Measurements from ENCODE around the gene CAVIN2.

Gene CAVIN2, protein sequence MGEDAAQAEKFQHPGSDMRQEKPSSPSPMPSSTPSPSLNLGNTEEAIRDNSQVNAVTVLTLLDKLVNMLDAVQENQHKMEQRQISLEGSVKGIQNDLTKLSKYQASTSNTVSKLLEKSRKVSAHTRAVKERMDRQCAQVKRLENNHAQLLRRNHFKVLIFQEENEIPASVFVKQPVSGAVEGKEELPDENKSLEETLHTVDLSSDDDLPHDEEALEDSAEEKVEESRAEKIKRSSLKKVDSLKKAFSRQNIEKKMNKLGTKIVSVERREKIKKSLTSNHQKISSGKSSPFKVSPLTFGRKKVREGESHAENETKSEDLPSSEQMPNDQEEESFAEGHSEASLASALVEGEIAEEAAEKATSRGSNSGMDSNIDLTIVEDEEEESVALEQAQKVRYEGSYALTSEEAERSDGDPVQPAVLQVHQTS

DNA sequence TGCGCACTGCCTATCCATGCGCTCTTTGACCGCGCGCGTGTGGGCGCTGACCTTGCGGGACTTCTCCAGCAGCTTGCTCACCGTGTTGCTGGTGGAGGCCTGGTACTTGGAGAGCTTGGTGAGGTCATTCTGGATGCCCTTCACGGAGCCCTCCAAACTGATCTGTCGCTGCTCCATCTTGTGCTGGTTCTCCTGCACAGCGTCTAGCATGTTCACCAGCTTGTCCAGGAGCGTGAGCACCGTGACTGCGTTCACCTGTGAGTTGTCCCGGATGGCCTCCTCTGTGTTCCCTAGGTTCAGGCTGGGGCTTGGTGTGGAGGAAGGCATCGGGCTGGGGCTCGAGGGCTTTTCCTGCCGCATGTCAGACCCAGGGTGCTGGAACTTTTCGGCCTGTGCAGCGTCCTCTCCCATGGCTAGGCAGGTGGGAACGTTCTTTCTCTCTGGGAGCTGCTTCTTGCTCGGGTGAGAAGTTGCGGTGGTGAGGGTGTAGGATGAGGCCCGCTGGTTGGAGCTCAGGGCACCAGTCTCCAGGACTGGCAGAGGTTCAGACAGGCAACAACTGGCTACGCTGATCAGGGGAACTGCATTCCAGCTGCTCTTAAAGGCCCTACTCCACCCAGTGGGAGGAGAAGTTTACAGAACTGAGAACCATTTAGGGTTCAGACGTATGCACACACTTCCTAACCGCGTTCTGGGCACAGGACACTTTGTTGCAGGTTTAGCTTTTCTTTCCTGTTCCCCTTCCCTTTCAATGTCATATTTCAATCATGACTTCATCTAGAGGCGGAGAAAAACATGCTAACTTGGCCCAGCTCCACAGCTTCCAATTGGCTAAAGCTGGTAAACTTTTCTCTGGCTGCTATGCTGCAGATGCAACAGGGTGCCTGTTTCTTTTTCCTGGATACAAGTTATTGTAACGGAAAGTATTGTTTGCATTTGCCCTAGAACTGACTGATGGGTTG is at the start of gene CAVIN2:
CAVIN2 (minus strand) TSS at position 574 of the 962 bp plus-strand sequence; CDS start at position 411, 163 bp downstream.
- DNase-seq (no peak), ATAC-seq (peak; percentile 27)
- peaks cover 33% of the 10 kb centered on the region for H3K27me3 Mint-ChIP-seq
- no peaks in the 10 kb centered on the region for H3K9me3 Mint-ChIP-seq
- peaks cover 2% of the 10 kb centered on the region for H3K4me1 Mint-ChIP-seq
- no peaks in the 10 kb centered on the region for H3K36me3 Mint-ChIP-seq (ENCODE audit: low read depth)
- H3K4me3 Mint-ChIP-seq = peak within 1 kb of the TSS; percentile 22
- H3K27ac Mint-ChIP-seq = no peak within 1 kb of the TSS

DNA sequence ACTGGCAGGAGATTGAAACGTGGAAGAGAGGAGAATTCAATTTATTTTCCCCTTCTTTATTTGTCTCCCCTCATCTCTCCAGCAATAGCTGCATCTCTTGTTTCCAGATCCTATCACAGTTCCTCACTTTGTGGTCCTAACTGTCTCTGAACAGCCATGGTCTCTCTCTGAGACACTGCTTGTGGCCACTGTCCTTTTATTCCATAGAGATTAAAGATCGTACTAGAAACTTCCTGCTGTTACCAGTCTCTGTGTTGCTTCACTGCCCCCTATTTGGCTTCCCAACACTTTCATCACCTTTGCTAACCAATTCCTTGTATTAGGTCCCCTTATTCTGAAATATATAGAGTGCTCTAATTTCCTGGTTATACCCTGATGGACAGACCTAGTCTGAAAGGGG is 48.9 kb upstream of the CAVIN2 start:
- Mint-ChIP-seq H3K9me3 (peaks cover 6% of the 10 kb centered on the region), H3K4me3 (no peak overlapping the region), H3K27me3 (peaks cover 5% of the 10 kb centered on the region), H3K4me1 (no peaks in the 10 kb centered on the region), H3K36me3 (ENCODE audit: low read depth) (no peaks in the 10 kb centered on the region), H3K27ac (no peak overlapping the region)
- DNase-seq (no peak), ATAC-seq (no peak)

DNA sequence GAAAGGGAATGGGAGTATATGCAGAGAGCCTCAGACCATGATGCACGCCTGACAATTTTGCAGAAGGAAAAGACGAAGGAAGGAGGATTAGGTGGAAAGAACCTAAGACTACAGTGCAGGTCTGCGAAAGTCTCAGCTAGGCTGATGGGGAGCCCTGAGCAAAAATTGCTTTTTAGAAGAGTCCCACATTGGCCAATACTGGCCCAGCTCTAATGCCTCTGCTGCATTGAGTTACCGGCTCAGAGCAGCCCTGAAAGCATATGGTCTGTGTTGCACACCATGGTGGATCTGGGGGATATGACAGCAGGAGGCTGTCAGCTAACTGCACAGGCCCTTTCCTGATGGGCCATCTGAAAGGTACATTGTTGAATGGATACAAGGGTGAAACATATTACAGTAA is 48.3 kb upstream of the CAVIN2 start:
- no peak overlapping the region for H3K4me3 Mint-ChIP-seq
- peaks cover 3% of the 10 kb centered on the region for H3K27me3 Mint-ChIP-seq
- no peak for ATAC-seq
- H3K27ac Mint-ChIP-seq = no peak overlapping the region
- H3K36me3 Mint-ChIP-seq (ENCODE audit: low read depth) = no peaks in the 10 kb centered on the region
- no peak for DNase-seq
- H3K9me3 Mint-ChIP-seq = peaks cover under 1% of the 10 kb centered on the region
- no peaks in the 10 kb centered on the region for H3K4me1 Mint-ChIP-seq

DNA sequence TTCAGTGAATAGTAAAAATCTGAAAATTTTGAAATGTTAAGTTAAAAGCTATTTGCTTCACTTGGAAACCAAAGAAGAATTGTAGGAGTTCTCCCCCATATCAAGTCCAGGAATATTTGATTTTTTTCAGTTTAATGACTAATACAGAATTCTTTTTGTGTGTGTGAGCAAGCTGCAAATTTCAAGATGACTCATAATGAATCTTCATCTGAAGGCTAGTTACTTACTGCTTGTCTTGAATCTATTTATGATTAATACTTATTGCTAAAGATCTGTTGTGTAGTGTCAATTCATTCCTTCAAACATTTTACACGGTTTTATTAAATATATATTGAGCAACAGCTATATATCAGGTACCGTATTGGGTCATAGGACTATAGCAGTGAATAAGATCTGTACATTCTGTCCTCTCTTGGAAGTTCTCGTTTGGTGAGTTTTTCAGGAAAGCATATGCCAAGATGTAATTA is 47.8 kb upstream of the CAVIN2 start:
- no peak overlapping the region for H3K4me3 Mint-ChIP-seq
- no peak for DNase-seq
- ATAC-seq = no peak

DNA sequence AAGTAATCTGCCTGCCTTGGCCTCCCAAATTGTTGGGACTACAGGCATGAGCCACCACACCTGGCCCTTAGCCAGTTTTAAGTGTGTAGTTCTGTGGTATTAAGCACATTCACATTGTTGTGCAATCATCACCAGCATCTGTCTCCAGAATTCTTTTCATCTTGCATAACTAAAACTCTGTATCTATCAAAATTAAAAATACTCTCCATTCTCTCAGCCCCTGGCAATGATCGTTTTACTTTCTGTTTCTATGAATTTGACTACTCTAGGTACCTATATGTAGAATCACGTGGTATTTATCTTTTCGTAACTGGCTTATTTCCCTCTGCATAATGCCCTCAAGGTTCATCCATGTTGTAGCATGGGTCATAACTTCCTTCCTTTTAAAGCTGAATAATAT is 45.5 kb upstream of the CAVIN2 start:
- H3K4me3 Mint-ChIP-seq = no peak overlapping the region
- DNase-seq = no peak
- H3K4me1 Mint-ChIP-seq = no peaks in the 10 kb centered on the region
- peaks cover 4% of the 10 kb centered on the region for H3K27me3 Mint-ChIP-seq
- no peaks in the 10 kb centered on the region for H3K9me3 Mint-ChIP-seq
- no peaks in the 10 kb centered on the region for H3K36me3 Mint-ChIP-seq (ENCODE audit: low read depth)
- H3K27ac Mint-ChIP-seq = no peak overlapping the region
- no peak for ATAC-seq

More for the DNA sequence above, 47.8 kb upstream of the CAVIN2 start:
- Mint-ChIP-seq H3K27me3 (peaks cover 4% of the 10 kb centered on the region), H3K4me1 (no peaks in the 10 kb centered on the region), H3K36me3 (ENCODE audit: low read depth) (no peaks in the 10 kb centered on the region), H3K9me3 (no peaks in the 10 kb centered on the region), H3K27ac (no peak overlapping the region)

DNA sequence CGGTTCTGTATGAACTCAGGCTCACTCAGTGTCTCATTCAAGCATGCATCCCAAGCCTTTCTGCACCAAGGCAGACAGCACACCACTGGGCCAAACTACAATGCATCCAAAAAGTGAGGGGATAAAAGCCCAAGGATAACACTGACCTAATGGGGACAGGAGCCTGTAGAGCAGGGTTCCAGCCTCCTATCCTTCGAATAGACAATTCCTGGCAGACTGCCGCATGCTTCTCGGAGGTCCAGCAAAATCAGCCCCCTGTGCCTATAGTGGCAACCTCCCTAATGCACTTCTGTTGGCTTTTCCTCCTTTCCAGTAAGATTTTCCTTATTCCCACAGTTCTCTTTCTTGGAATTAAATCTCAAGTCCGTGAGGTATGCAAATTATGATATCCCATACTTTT is 44.8 kb upstream of the CAVIN2 start:
- H3K9me3 Mint-ChIP-seq = no peaks in the 10 kb centered on the region
- H3K4me1 Mint-ChIP-seq = no peaks in the 10 kb centered on the region
- no peak overlapping the region for H3K4me3 Mint-ChIP-seq
- DNase-seq (no peak), ATAC-seq (no peak)
- H3K36me3 Mint-ChIP-seq (ENCODE audit: low read depth) = no peaks in the 10 kb centered on the region
- no peak overlapping the region for H3K27ac Mint-ChIP-seq
- H3K27me3 Mint-ChIP-seq = peaks cover 4% of the 10 kb centered on the region

DNA sequence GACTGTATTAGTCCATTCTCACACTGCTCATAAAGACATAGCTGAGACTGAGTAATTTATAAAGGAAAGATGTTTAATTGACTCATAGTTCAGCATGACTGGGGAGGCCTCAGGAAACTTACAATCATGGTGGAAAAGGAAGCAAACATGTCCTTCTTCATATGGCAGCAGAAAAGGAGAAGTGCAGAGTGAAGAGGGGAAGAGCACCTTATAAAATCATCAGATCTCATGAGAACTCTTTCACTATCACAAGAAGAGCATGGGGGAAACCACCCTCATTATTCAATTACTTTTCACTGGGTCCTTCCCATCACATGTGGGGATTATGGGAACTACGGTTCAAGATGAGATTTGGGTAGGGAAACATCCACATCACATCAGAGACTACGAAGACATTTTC is 43.0 kb upstream of the CAVIN2 start:
- Mint-ChIP-seq H3K9me3 (no peaks in the 10 kb centered on the region), H3K27me3 (peaks cover 4% of the 10 kb centered on the region), H3K27ac (no peak overlapping the region), H3K4me3 (no peak overlapping the region), H3K4me1 (no peaks in the 10 kb centered on the region), H3K36me3 (ENCODE audit: low read depth) (no peaks in the 10 kb centered on the region)
- DNase-seq = no peak
- ATAC-seq = no peak

DNA sequence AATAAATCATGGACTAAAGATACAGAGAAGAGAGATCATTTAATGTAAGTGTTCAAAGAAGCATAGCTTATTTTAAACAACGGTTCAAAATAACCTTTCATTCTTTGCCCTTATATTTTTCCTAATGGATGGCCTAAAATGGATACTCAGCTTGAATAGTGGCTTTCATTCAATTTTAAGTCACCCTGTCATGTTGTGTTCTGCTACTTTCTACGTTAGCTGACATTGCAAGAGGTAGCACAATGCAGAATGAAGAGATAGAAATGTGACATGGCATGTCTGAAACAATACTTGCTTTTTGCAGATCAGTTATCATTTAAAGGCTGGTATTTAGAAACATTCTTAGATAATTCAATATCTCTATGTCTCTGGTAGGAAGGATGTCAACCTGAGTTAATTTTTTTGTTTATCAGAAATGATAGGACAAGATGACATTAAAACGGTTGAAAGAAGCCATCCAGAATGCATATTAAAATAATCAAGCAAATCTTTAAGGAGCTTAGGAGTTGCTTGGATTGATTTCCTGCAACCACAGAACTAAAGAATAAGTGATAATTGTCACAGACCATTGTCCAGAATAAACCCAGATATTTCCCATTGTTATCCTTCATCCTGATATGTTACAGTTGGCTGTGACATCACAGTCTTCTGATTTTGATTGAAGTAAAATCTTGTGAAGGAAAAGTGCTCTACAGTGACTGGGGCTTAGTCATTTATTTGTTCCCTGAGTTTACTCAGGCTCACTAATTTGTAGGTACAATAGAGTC is 41.7 kb upstream of the CAVIN2 start:
- no peaks in the 10 kb centered on the region for H3K4me1 Mint-ChIP-seq
- no peaks in the 10 kb centered on the region for H3K9me3 Mint-ChIP-seq
- DNase-seq = no peak
- no peak overlapping the region for H3K27ac Mint-ChIP-seq
- peaks cover 4% of the 10 kb centered on the region for H3K27me3 Mint-ChIP-seq
- no peak overlapping the region for H3K4me3 Mint-ChIP-seq
- no peaks in the 10 kb centered on the region for H3K36me3 Mint-ChIP-seq (ENCODE audit: low read depth)
- no peak for ATAC-seq

DNA sequence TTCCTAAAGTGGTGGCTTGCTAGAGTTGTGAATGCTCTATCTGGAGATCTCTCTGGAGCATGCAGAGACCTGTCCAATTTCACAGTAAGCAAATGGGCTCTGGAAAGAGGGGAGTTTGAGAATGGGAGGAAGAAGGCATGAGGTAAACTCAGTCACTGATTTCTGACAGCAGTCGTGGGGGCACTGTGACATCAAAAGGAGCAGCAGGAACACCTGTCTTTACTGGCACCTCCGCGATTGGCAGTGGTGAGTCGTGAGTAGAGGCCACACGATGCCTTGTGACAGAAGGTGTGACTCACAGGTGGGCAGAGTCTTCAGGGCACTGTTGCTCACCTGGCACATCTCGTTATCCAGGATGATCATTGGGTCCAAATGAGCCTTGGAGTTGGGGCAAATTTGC is 38.8 kb upstream of the CAVIN2 start:
- no peak for ATAC-seq
- Mint-ChIP-seq H3K9me3 (no peaks in the 10 kb centered on the region), H3K27ac (no peak overlapping the region), H3K4me3 (no peak overlapping the region), H3K4me1 (no peaks in the 10 kb centered on the region), H3K27me3 (peaks cover 2% of the 10 kb centered on the region), H3K36me3 (ENCODE audit: low read depth) (no peaks in the 10 kb centered on the region)
- DNase-seq = no peak

DNA sequence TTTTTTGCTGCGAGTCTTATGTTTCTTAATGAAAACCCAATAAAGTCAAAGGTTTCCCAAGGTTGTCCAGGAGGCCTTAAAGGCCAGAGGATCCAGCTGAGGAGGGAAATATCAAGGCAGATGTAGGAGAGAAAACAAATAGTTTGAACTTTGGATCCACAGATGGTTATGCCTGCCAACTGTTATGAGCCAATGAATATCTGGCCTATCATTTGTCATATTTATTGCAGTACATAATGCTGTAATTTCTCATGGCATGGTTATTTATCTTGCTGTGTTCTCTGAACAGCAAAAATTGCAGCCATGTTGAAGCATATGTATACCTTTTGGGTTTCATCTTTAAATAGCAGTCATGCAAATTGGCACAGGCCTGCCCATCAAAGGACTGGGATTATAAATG is 38.2 kb upstream of the CAVIN2 start:
- H3K4me3 Mint-ChIP-seq = no peak overlapping the region
- H3K27ac Mint-ChIP-seq = no peak overlapping the region
- no peaks in the 10 kb centered on the region for H3K9me3 Mint-ChIP-seq
- H3K36me3 Mint-ChIP-seq (ENCODE audit: low read depth) = no peaks in the 10 kb centered on the region
- peaks cover 2% of the 10 kb centered on the region for H3K27me3 Mint-ChIP-seq
- DNase-seq = no peak
- no peaks in the 10 kb centered on the region for H3K4me1 Mint-ChIP-seq
- ATAC-seq = no peak

DNA sequence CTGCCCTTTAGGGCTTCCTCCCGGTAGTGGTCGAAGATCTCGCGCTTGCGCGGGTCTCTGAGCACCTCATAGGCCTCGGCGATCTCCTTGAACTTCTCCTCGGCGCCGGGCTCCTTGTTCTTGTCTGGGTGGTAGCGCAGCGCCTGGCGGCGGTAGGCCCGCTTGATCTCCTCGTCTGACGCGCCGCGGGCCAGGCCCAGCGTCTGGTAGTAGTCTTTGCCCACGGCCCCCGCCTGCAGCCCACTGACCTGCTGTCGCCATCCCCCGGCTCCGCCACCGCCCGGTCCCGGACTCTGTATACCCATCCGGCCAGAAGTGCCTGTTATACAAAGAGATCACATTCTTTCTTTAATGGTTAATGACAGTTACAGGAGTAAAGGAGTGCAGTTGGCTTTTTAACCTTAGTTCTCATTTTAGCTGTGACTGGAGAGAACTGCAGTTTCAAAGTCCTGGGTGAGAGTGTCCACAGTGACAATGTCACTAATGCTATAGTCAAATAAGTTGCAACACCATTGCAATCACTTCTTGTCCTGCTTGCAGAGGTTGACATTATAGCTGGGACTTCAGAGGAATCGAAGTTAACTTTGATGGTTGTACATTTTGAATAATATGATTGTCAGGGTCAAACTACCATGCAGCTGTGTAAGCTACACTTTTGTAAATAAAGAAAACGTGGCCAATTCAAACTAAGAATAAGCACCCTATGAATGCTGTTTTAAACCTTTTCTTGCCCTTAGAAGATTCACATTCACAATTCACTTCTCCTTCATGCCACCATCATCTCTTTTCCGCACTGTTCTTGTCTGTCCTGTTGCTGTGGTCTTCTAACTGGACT is 35.3 kb upstream of the CAVIN2 start:
- Mint-ChIP-seq H3K4me1 (no peaks in the 10 kb centered on the region), H3K27ac (no peak overlapping the region), H3K36me3 (ENCODE audit: low read depth) (no peaks in the 10 kb centered on the region), H3K27me3 (peaks cover 3% of the 10 kb centered on the region), H3K9me3 (no peaks in the 10 kb centered on the region), H3K4me3 (no peak overlapping the region)
- ATAC-seq = no peak
- no peak for DNase-seq

DNA sequence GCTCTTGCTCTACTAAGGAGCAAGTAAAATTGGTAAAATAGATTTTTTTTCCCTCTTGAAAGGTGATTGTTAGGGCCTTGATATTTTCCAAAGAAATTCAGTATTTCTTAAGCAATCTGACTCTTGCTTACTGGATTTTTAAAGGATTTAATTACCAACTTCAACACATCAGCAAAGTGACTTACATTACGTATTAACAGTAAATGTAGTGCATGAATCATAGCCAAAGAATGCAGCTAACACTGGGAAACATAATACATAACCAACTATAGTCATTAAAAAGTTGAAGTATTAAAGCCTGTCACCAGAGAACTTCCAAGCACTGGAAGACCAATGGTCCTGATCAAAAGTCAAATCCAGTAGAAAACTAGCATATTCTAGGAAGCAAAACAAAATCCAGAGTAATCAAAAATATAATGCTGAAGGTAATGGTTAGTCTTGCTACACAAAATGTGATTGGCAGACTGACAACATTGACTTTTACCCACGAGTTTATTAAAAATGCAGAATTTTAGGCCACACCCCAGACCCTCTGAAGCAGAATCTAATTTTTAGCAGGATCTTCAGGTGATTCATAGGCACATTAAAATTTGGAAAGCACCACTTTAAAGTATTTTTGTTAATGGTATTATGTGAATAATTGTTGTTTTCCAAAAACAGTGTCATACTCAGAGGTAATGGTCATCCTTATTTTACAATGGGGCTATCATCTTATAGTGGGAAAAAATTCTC is 31.8 kb upstream of the CAVIN2 start:
- no peak for DNase-seq
- Mint-ChIP-seq H3K9me3 (no peaks in the 10 kb centered on the region), H3K4me3 (no peak overlapping the region), H3K4me1 (no peaks in the 10 kb centered on the region), H3K36me3 (ENCODE audit: low read depth) (no peaks in the 10 kb centered on the region), H3K27me3 (peaks cover 5% of the 10 kb centered on the region), H3K27ac (no peak overlapping the region)
- no peak for ATAC-seq

DNA sequence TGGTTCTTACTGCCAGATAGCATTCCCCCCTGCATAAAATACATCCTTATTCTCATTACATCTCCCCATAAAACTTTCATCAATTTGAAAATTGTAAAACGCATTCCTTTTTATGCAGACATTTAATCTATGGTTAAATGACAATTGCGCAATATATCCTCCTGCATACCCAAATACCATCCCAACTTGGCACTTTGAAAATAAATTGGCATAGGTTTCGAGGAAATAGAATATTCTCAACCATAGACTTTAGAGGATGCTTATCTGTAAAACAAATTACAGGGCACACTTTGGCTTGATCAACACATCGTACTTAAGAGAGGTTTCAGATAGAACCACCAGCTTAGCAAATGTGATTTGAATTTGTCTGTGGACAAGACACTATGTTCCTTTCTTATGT is 31.0 kb upstream of the CAVIN2 start:
- H3K4me3 Mint-ChIP-seq = no peak overlapping the region
- DNase-seq (no peak), ATAC-seq (no peak)
- H3K36me3 Mint-ChIP-seq (ENCODE audit: low read depth) = no peaks in the 10 kb centered on the region
- H3K27me3 Mint-ChIP-seq = peaks cover 5% of the 10 kb centered on the region
- no peaks in the 10 kb centered on the region for H3K9me3 Mint-ChIP-seq
- no peaks in the 10 kb centered on the region for H3K4me1 Mint-ChIP-seq
- no peak overlapping the region for H3K27ac Mint-ChIP-seq

All from activated naive CD8-positive, alpha-beta T cell treated with anti-CD3 and anti-CD28 coated beads, Interleukin-2, amount 50 U/mL, for 24 hours (primary cell).